HepG2 (cell line): ENCODE measurements around the gene FANK1. TPM values are rescaled to one million over a fixed set of nuclear protein-coding genes. Genes with fewer than 3 reads are reported as not detected.

ENCODE experiments used
- ATAC-seq: fragments of 200-7000 bp; cut with Tn5 transposase; 3 replicates; pipeline ENCODE4 v1.9.1; 2020; ENCODE audit warnings: mild to moderate bottlenecking, moderate library complexity
- BruUV-seq: library from RNA; stranded (reverse); fragments of 400-500 nt; replicated peaks from 2 replicates; lab custom pipeline; 2021; lab: Mats Ljungman, UMichigan
- CTCF ChIA-PET: fragments of 300-600 bp; formaldehyde crosslinking; extraction: SDS; loops from one replicate; lab custom pipeline; 2021; ENCODE audit warnings: low total read pairs, inconsistent platforms, low intra/inter-chr PET ratio; lab: Yijun Ruan, JAX
- POLR2A ChIA-PET: fragments of 350-600 bp; sonication (Branson Sonifier 250); formaldehyde crosslinking; loops from one replicate; lab custom pipeline; 2020; ENCODE audit warnings: antibody characterized with exemption, inconsistent platforms; lab: Yijun Ruan, JAX
- DNase-seq: peaks from one replicate; pipeline ENCODE4 v3.0.0-alpha.2; 2015; ENCODE audit warnings: low spot score
- FAIRE-seq: peaks from 3 replicates; lab custom pipeline; 2011; peaks lifted over from hg19 to GRCh38; lab: Jason Lieb, UNC
- H2AFZ ChIP-seq: one replicate; pipeline ENCODE4 v1.6.1; 2011; ENCODE audit warnings: low read length, inconsistent platforms
- H3K27ac ChIP-seq: fragments of 300-600 bp; 3 replicates; pipeline ENCODE4 v1.8.0; 2011; ENCODE audit warnings: mixed run types, mild to moderate bottlenecking, mixed read lengths, low read length, inconsistent platforms; ENCODE audit not compliant: insufficient read depth; ENCODE audit errors: extremely low read length
- H3K27me3 ChIP-seq, 2 experiments: fragments of 200-600 bp in 1 of 2; 2 replicates in 1 of 2; 3 replicates in 1 of 2; pipeline versions ENCODE4 v1.6.0 to v1.8.0; 2011; ENCODE audit warnings: low read length in 2 of 2, mild to moderate bottlenecking in 2 of 2, moderate library complexity in 2 of 2, inconsistent platforms in 1 of 2; ENCODE audit not compliant: insufficient read depth in 2 of 2, control insufficient read depth in 1 of 2
- H3K36me3 ChIP-seq, 2 experiments: fragments of 200-600 bp in 1 of 2; replicated peaks in 1 of 2; 2 replicates in 1 of 2; 3 replicates in 1 of 2; pipeline versions ENCODE4 v1.5.1 to v1.8.0; 2011; ENCODE audit warnings: low read length in 2 of 2, inconsistent platforms in 1 of 2; ENCODE audit not compliant: insufficient read depth in 2 of 2, control insufficient read depth in 1 of 2
- H3K4me1 ChIP-seq: 2 replicates; pipeline ENCODE4 v1.5.1; 2012; ENCODE audit warnings: low read length, inconsistent platforms; ENCODE audit not compliant: insufficient read depth
- H3K4me2 ChIP-seq: 2 replicates; pipeline ENCODE4 v1.6.0; 2011; ENCODE audit warnings: low read depth, low read length, inconsistent platforms
- H3K4me3 ChIP-seq, 3 experiments: fragments of 200-600 bp in 1 of 3; sonication (generic), shearing (Covaris generic) in 1 of 3; replicated peaks in 1 of 3; 2 replicates each; pipeline ENCODE4 v1.5.1; 2011 to 2016; ENCODE audit warnings: low read length in 3 of 3, inconsistent platforms in 2 of 3, low read depth in 2 of 3, mild to moderate bottlenecking in 2 of 3, control low read depth in 1 of 3, mixed read lengths in 1 of 3; ENCODE audit not compliant: insufficient read depth in 1 of 3
- H3K79me2 ChIP-seq: one replicate; pipeline ENCODE4 v1.6.1; 2011; ENCODE audit warnings: low read length, inconsistent platforms; ENCODE audit not compliant: insufficient read depth
- H3K9ac ChIP-seq: 2 replicates; pipeline ENCODE4 v1.6.0; 2011; ENCODE audit warnings: mild to moderate bottlenecking, low read depth, low read length, inconsistent platforms; ENCODE audit not compliant: insufficient read depth
- H3K9me3 ChIP-seq: 2 replicates; pipeline ENCODE4 v1.5.1; 2012; ENCODE audit warnings: mild to moderate bottlenecking, low read length
- H4K20me1 ChIP-seq: 2 replicates; pipeline ENCODE4 v1.6.0; 2011; ENCODE audit warnings: inconsistent platforms, mild to moderate bottlenecking, low read length, moderate library complexity; ENCODE audit not compliant: insufficient read depth
- ESRRA ChIP-seq: sonication (generic); formaldehyde crosslinking; IDR thresholded peaks from 2 replicates; pipeline ENCODE4 v1.5.1; 2020; ENCODE audit warnings: mild to moderate bottlenecking, low read depth, missing genetic modification reagents
- IKZF4 ChIP-seq: sonication (generic); formaldehyde crosslinking; IDR thresholded peaks from 2 replicates; pipeline ENCODE4 v1.5.1; 2020; ENCODE audit warnings: borderline replicate concordance, mild to moderate bottlenecking, low read depth, missing genetic modification reagents; ENCODE audit errors: not compliant biosample characterization
- KMT2A ChIP-seq: sonication (generic); formaldehyde crosslinking; IDR thresholded peaks from 2 replicates; pipeline ENCODE4 v1.4.0; 2020; ENCODE audit warnings: missing genetic modification reagents
- MTA1 ChIP-seq: sonication (generic); formaldehyde crosslinking; IDR thresholded peaks from 2 replicates; pipeline ENCODE4 v1.4.0; 2020; ENCODE audit warnings: missing genetic modification reagents, mild to moderate bottlenecking, borderline replicate concordance
- MXI1 ChIP-seq: IDR thresholded peaks from 3 replicates; pipeline ENCODE4 v1.6.1; 2012; ENCODE audit warnings: low read depth, low read length, inconsistent platforms, borderline replicate concordance
- TAF1 ChIP-seq: sonication (generic); formaldehyde crosslinking; IDR thresholded peaks from 2 replicates; pipeline ENCODE4 v1.4.0; 2020; ENCODE audit warnings: missing genetic modification reagents
- ZKSCAN5 ChIP-seq: sonication (generic); formaldehyde crosslinking; IDR thresholded peaks from 2 replicates; pipeline ENCODE4 v1.5.1; 2020; ENCODE audit warnings: mild to moderate bottlenecking, missing genetic modification reagents
- ZSCAN22 ChIP-seq: sonication (generic); formaldehyde crosslinking; IDR thresholded peaks from 2 replicates; pipeline ENCODE4 v1.4.0; 2020; ENCODE audit warnings: mild to moderate bottlenecking, missing genetic modification reagents
- WGBS: methylation state at CpG from one replicate; pipeline ENCODE4 v1.1.6; 2017; ENCODE audit warnings: low lambda C conversion rate; 5-methylcytosine and 5-hydroxymethylcytosine counted together
- in situ Hi-C: cut with HindIII; loops from 2 replicates; pipeline ENCODE4 v1.10.0; 2017; ENCODE audit warnings: low pct_unique_long_range_greater_than_20kb; ENCODE audit not compliant: extremely low pct_ligation_motif_present
- intact Hi-C: fragments of 100-400 bp; cut with micrococcal nuclease; formaldehyde crosslinking; loops from one replicate; pipeline ENCODE4 v1.10.0; 2022; ENCODE audit not compliant: unreplicated experiment
- polyA plus RNA-seq, 8 experiments: library from polyadenylated mRNA; depleted of rRNA in 3 of 8; stranded (reverse) in 7 of 8; unstranded in 1 of 8; fragments of >200 nt; fragmentation: Illumina TruSeq in 4 of 8; extraction: Trizol in 4 of 8; gene quantifications; 2 replicates each; pipeline versions ENCODE4 v1.2.1 to v1.2.3, GENCODE V29; 2011 to 2016; ENCODE audit warnings: low read depth in 4 of 8, missing spikeins in 1 of 8, mixed read lengths in 1 of 8; ENCODE audit not compliant: insufficient read depth in 1 of 8
- total RNA-seq, 5 experiments: library from RNA; depleted of rRNA; stranded (reverse); fragments of >200 nt; fragmentation: Illumina TruSeq; extraction: Trizol; gene quantifications; 2 replicates each; pipeline ENCODE4 v1.2.3, GENCODE V29; 2016; ENCODE audit warnings: low read depth in 1 of 5

The FANK1 gene
- total and polyA plus RNA-seq, 2 of the 13 experiments (the other 11 are each of a cell fraction or from before 2014, with no cell fraction given) = 0.22 TPM; not detected in 1

DNA sequence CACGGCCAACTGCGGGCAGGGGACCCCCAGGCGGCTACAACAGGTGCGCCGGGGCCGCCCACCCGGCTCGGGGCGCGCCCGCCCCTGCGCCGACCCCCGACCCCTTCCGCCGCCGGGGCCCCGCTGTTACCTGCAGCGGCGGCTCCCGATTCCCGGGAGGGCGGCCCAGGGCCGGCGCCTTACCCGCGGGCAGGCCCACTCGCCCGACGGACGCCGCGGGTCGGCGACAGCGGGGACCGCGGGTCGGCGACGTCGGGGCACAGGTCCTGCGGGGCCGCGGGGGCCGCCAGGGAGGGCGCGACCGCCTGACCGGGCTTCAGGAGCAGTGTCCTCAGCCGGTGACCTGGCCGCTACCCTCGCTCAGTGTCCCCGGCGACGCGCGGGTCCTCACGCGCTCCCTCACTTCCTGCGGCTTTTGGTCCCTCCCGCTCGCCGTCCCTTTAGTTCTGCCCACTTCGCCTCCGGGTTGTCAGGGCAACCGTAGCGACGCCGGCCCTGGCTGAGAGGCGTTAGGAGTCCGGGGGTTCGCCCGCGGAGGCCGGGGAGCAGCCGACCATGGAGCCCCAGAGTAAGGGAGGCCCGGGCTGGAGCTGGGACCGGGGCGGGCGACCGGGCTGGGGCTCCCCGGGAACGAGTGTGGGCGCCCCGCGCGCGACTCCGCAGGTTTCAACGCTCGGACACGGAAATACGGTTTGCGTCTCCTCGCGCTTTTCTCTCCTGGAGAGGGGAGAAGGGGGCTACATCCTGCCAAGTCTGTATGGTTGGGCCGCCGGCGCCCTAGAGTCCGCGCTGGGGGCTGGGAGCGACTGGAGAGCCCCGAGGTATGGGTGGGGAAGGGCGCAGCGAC is at the start of gene FANK1 (continued):
- TF ChIP-seq TAF1 (CRISPR knock-in tag) = peak; percentile 44; the same call in 1 of the 2 replicates
- TF ChIP-seq ZKSCAN5 (CRISPR knock-in tag) = peak; percentile 63; the same call in 1 of the 2 replicates
- peak; percentile 64; the same call in 1 of the 2 replicates for TF ChIP-seq KMT2A (CRISPR knock-in tag)
- TF ChIP-seq MXI1 = peak; percentile 86; the same call in 2 of the 3 replicates
- TF ChIP-seq IKZF4 (CRISPR knock-in tag) = peak; percentile 40
- peak; percentile 26; the same call in 1 of the 2 replicates for TF ChIP-seq MTA1 (CRISPR knock-in tag)

DNA sequence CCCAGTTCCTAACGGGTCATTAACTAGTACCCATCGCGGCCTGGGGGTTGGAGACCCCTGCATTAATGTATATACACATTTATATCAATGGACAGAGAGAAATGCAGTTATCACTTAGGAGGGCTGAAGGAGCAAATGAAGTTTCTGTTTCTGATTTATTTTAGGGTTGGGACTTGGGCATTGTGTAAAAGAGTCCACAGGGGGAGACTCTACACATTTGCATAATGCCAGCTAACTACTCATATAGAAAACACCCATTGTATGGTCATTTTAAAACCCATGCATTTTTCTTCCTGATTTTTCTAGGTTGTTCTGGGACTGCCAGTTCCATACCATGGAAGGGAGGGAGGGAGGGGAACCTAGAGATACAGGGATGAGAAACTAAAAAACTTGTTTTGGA is 49.5 kb upstream of the FANK1 start:
- H3K4me1 ChIP-seq = peaks cover 33% of the 10 kb centered on the region
- no peak for FAIRE-seq
- in situ Hi-C loops = no loop called here
- no peaks in the 10 kb centered on the region for H3K27me3 ChIP-seq
- no peaks in the 10 kb centered on the region for H3K79me2 ChIP-seq
- ChIA-PET POLR2A (no interaction called here), CTCF (no interaction called here)
- no peak overlapping the region for H3K4me2 ChIP-seq
- H3K9ac ChIP-seq = no peak overlapping the region
- no peak overlapping the region for H3K27ac ChIP-seq
- intact Hi-C loops = no loop called here
- H2AFZ ChIP-seq = no peak overlapping the region
- no peaks in the 10 kb centered on the region for H4K20me1 ChIP-seq
- 100% methylated on average over 3 of the region's 3 CpGs for WGBS
- ATAC-seq = no peak
- H3K9me3 ChIP-seq = no peaks in the 10 kb centered on the region
- peaks cover 12 to 18% of the 10 kb centered on the region in 2 experiments for H3K36me3 ChIP-seq
- TF ChIP-seq ESRRA (CRISPR knock-in tag) (no peak), ZSCAN22 (no peak)
- BruUV-seq = no TSS peak
- no peak overlapping the region for H3K4me3 ChIP-seq
- DNase-seq = no peak
